ENCODE measurements around the gene SLC2A4. TPM values are rescaled to one million over a fixed set of nuclear protein-coding genes. Genes with fewer than 3 reads are reported as not detected.
A peak's percentile ranks its signal among the peaks of the same experiment; 100 is the strongest.

SLC2A4 gene
- total RNA-seq, 1 experiment from 2014 or later, result 0.03 TPM

GRCh38 chr17:7296189-7296861 is 14.8 kb downstream of the SLC2A4 start:
- DNase-seq (ENCODE audit: low read depth), result peak; percentile 82

GRCh38 chr17:7304179-7304578 is 22.7 kb downstream of the SLC2A4 start:
- no peak for DNase-seq (ENCODE audit: low read depth)

GRCh38 chr17:7306911-7307685 is 25.6 kb downstream of the SLC2A4 start, which contains the start of gene EIF5A:
Gene EIF5A (plus strand): TSS chr17:7307628. CDS start chr17:7309636, 2,008 bp downstream.
- peak; percentile 99 for DNase-seq (ENCODE audit: low read depth)

GRCh38 chr17:7307686-7308624 is 26.4 kb downstream of the SLC2A4 start:
- peak; percentile 23 for DNase-seq (ENCODE audit: low read depth)

GRCh38 chr17:7308625-7309433 is 27.3 kb downstream of the SLC2A4 start:
- DNase-seq (ENCODE audit: low read depth), result peak; percentile 82

GRCh38 chr17:7309628-7310027 is 28.1 kb downstream of the SLC2A4 start:
- DNase-seq (ENCODE audit: low read depth), result no peak

GRCh38 chr17:7311110-7311705 is 29.7 kb downstream of the SLC2A4 start:
- DNase-seq (ENCODE audit: low read depth), result no peak

GRCh38 chr17:7312432-7313087 is 31.0 kb downstream of the SLC2A4 start:
- no peak for DNase-seq (ENCODE audit: low read depth)

GRCh38 chr17:7313088-7313889 is 31.8 kb downstream of the SLC2A4 start:
- DNase-seq (ENCODE audit: low read depth), result peak; percentile 58

- DNase-seq (ENCODE audit: low read depth), result peak; percentile 45
Measured at GRCh38 chr17:7313890-7314718, 32.6 kb downstream of the SLC2A4 start.

- peak; percentile 87 for DNase-seq (ENCODE audit: low read depth)
Measured at GRCh38 chr17:7314719-7315569, 33.4 kb downstream of the SLC2A4 start, which contains the start of gene GPS2. Gene GPS2 (minus strand): TSS chr17:7315360. CDS start chr17:7315052, 308 bp downstream.

GRCh38 chr17:7315570-7316235 is 34.2 kb downstream of the SLC2A4 start:
- no peak for DNase-seq (ENCODE audit: low read depth)

- no peak for DNase-seq (ENCODE audit: low read depth)
Measured at GRCh38 chr17:7317161-7317803, 35.8 kb downstream of the SLC2A4 start.

GRCh38 chr17:7318121-7318860 is 36.8 kb downstream of the SLC2A4 start:
- no peak for DNase-seq (ENCODE audit: low read depth)

- no peak for DNase-seq (ENCODE audit: low read depth)
Measured at GRCh38 chr17:7321466-7321865, 39.9 kb downstream of the SLC2A4 start.
